GM12891 (cell line): ENCODE measurements around the gene TMEM150B.

Experiments
- POLR2A ChIP-seq: IDR thresholded peaks from 2 replicates; pipeline ENCODE4 v1.6.1; 2011; ENCODE audit warnings: low read depth, low read length, control low read depth
- POLR2AphosphoS5 ChIP-seq: IDR thresholded peaks from 2 replicates; pipeline ENCODE4 v1.6.1; 2011; ENCODE audit warnings: low read depth, low read length, control low read depth
- POU2F2 ChIP-seq: IDR thresholded peaks from 2 replicates; pipeline ENCODE4 v1.6.1; 2011; ENCODE audit warnings: low read depth, mild to moderate bottlenecking, control low read depth, low read length, moderate library complexity
- SPI1 ChIP-seq: IDR thresholded peaks from 2 replicates; pipeline ENCODE4 v1.6.1; 2011; ENCODE audit warnings: low read depth, low read length, control low read depth
- TAF1 ChIP-seq: IDR thresholded peaks from 2 replicates; pipeline ENCODE4 v1.6.1; 2011; ENCODE audit warnings: low read depth, low read length, control low read depth

DNA sequence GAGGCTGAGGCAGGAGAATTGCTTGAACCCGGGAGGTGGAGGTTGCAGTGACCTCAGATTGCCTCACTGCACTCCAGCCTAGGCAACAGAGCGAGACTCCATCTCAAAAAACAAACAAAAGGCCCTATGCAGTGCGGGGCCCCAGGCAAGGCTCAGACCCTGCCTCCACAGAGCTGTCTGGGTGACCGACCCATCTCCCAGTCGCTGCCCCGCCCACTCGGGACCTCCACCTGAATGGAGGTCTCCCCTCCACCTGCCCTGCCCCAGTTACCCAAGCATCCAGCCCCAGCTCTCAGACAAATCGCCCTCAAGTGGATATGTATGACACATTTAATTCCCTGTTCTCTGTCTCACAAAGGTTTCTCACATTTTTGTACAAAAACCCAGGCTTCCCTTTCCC lies 40.1 kb upstream of the TMEM150B start:
- TF ChIP-seq POLR2A (no peak), SPI1 (no peak), POLR2AphosphoS5 (no peak), TAF1 (no peak), POU2F2 (no peak)
